ENCODE results near the gene CTSF.

Gene CTSF

DNA sequence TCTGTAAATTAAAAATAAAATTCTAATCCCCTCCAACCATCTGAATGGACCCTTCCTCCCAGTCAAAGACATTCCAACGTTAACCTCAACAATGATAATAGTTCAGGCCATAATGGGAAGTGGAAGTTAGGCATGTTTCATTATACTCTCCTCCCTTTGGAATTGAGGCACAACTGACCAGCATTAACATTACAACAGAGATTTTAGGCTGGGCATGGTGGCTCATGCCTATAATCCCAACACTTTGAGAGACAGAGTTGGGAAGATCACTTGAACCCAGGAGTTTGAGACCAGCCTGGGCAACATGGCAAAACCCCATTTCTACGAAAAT lies 2.4 kb upstream of the CTSF start:
- in situ Hi-C loops (cut with MboI; ENCODE audit: low sequenced_read_pairs, unreplicated experiment) = no loop called here
- DNase-seq (ENCODE audit: low spot score) = no peak
- TF ChIP-seq, protein P1, sequence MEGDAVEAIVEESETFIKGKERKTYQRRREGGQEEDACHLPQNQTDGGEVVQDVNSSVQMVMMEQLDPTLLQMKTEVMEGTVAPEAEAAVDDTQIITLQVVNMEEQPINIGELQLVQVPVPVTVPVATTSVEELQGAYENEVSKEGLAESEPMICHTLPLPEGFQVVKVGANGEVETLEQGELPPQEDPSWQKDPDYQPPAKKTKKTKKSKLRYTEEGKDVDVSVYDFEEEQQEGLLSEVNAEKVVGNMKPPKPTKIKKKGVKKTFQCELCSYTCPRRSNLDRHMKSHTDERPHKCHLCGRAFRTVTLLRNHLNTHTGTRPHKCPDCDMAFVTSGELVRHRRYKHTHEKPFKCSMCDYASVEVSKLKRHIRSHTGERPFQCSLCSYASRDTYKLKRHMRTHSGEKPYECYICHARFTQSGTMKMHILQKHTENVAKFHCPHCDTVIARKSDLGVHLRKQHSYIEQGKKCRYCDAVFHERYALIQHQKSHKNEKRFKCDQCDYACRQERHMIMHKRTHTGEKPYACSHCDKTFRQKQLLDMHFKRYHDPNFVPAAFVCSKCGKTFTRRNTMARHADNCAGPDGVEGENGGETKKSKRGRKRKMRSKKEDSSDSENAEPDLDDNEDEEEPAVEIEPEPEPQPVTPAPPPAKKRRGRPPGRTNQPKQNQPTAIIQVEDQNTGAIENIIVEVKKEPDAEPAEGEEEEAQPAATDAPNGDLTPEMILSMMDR (IDR thresholded peaks at IDR 0.05; ENCODE audit: borderline replicate concordance, control extremely low read depth, extremely low read depth, insufficient read depth, missing control alignments) = no peak

DNA sequence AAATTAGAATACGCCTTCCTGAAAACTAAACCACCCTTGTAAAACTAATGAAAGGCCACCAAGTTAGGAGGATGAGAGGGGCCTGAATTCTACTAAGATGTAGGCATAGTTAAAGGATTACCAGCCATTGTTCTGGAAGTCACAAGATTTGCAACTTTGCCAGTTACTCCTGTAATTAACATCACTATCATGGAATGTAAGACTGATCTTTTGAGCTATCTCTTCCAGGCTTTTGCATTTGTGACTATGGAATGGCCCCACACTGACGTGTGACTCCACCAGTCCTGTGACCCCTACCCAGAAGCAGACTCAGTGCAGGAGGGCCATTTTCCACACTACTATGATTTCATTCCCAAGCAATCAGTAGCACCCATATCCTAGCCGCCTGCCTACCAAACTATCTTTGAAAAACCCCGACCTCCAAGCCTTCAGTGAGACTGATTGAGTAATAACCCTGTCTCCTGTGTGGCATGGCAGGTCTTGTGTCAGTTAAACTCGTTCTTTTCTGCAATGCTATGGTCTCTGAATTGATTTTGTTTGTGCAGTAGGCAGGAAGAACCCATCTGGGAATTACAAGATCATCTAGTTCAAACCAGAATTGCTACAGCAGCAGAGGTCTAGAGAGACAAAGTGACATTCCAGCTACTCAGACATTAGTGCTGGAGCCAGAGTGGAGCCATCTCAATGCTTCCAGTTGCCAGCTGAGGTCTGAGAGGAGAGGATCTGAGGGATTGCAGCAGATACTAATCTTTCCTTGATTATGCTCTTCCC lies 1.9 kb upstream of the CTSF start:
- no peak for DNase-seq (ENCODE audit: low spot score)
- TF ChIP-seq, protein P1 (IDR thresholded peaks at IDR 0.05; ENCODE audit: borderline replicate concordance, control extremely low read depth, extremely low read depth, insufficient read depth, missing control alignments) = no peak
- in situ Hi-C loops (cut with MboI; ENCODE audit: low sequenced_read_pairs, unreplicated experiment) = no loop called here

DNA sequence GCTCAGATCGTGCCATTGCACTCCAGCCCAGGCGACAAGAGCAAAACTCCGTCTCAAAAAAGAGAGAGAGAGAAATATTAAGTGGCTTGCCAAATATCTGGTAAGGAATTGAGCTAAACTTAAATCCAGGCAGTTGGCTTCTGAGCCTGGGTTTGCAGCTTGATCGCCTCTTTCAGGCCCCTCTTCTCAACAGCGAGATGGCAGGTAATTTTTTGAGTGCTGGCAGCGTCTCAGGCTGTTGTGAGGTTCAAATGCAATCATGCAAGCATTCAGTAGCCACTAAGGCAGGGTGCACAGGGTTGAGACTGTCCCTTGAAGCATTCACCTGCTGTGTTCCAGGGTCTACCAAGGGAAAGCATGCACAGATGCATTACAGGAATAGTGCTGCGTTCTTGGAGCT lies 670 bp upstream of the CTSF start:
- TF ChIP-seq, protein P1 (IDR thresholded peaks at IDR 0.05; ENCODE audit: borderline replicate concordance, control extremely low read depth, extremely low read depth, insufficient read depth, missing control alignments) = no peak
- no peak for DNase-seq (ENCODE audit: low spot score)
- in situ Hi-C loops (cut with MboI; ENCODE audit: low sequenced_read_pairs, unreplicated experiment) = no loop called here

DNA sequence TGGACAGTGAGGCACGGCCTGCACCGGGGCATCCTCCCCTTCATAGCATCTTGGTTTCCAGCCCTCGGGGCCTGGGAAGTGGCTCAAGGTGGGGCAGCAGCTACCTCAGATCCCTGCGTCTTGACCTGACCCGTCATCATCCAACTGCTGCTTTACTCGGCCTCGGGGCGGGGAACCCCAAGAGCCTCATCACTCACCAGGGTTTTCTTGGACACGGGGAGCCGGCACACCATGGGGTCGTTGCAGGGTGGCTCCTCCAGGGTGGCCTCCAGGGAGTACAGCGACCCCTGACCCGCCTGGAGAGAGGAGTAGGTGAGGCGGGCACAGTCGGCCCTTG lies 651 bp downstream of the CTSF start:
- in situ Hi-C loops (cut with MboI; ENCODE audit: low sequenced_read_pairs, unreplicated experiment) = no loop called here
- no peak for DNase-seq (ENCODE audit: low spot score)
- TF ChIP-seq, protein P1 (IDR thresholded peaks at IDR 0.05; ENCODE audit: borderline replicate concordance, control extremely low read depth, extremely low read depth, insufficient read depth, missing control alignments) = no peak

DNA sequence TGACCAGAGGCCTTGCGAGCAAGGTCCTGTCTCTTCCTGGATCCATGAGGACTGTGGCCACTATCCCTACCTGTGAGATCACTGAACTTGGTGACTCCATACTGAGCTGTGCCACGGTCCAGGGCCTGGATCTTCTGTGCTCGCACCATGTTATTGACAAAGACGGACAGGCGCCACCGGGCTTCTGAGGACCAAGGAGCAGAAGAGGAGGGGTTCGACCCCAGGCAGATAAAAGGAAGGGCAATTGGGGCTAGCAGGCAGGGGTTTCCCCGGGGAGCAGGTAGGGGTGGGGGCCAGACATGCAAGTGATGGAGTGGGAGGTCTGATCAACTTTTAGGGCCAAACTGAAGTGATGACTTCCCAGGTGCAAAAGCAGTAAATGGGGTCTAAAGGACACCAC lies 2.2 kb downstream of the CTSF start:
- TF ChIP-seq, protein P1 (IDR thresholded peaks at IDR 0.05; ENCODE audit: borderline replicate concordance, control extremely low read depth, extremely low read depth, insufficient read depth, missing control alignments) = no peak
- in situ Hi-C loops (cut with MboI; ENCODE audit: low sequenced_read_pairs, unreplicated experiment) = no loop called here
- no peak for DNase-seq (ENCODE audit: low spot score)

DNA sequence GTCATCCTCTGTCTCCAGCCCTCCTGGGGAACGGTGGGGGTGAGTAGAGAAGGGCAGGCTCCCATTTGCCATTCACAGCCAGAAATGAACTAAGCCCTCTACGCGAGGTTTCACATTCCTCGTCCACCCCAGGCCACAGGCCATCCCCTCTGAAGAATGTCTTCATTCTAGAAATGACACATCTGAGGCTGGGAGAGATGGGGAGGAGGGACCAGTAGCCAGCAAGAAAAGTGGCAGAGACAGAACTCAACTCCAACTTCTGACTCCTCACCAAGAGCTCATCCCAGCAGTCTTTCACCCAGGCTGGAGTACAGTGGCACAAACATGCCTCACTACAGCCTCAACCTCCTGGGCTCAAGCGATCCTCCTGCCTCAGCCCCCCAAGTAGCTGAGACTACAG lies 3.4 kb downstream of the CTSF start:
- in situ Hi-C loops (cut with MboI; ENCODE audit: low sequenced_read_pairs, unreplicated experiment) = no loop called here
- TF ChIP-seq, protein P1 (IDR thresholded peaks at IDR 0.05; ENCODE audit: borderline replicate concordance, control extremely low read depth, extremely low read depth, insufficient read depth, missing control alignments) = no peak
- DNase-seq (ENCODE audit: low spot score) = no peak
